H9 (cell line): ENCODE measurements around the gene GTF3C5. TPM values are rescaled to one million over a fixed set of nuclear protein-coding genes. Genes with fewer than 3 reads are reported as not detected.
A peak's percentile ranks its signal among the peaks of the same experiment; 100 is the strongest.

Source experiments
- DNase-seq: peaks from one replicate; pipeline ENCODE4 v3.0.0-alpha.2; 2017
- H2AFZ ChIP-seq: one replicate; pipeline ENCODE4 v1.6.1; 2013; ENCODE audit warnings: mild to moderate bottlenecking, low read length, control low read depth, moderate library complexity
- H2AK5ac ChIP-seq: 2 replicates; pipeline ENCODE4 v1.6.1; 2013; ENCODE audit warnings: low read length, control low read depth, mixed read lengths; ENCODE audit not compliant: insufficient read length
- H2BK120ac ChIP-seq: one replicate; pipeline ENCODE4 v1.6.1; 2013; ENCODE audit warnings: low read depth, mild to moderate bottlenecking, low read length, control low read depth, inconsistent platforms; ENCODE audit not compliant: poor library complexity, severe bottlenecking
- H2BK12ac ChIP-seq: 2 replicates; pipeline ENCODE4 v1.6.1; 2013; ENCODE audit warnings: low read length, control low read depth, mixed read lengths, low read depth; ENCODE audit not compliant: insufficient read length
- H2BK15ac ChIP-seq: 2 replicates; pipeline ENCODE4 v1.6.1; 2013; ENCODE audit warnings: low read depth, low read length, control low read depth
- H2BK20ac ChIP-seq: one replicate; pipeline ENCODE4 v1.6.1; 2013; ENCODE audit warnings: low read depth, mild to moderate bottlenecking, low read length, control low read depth, inconsistent platforms; ENCODE audit not compliant: poor library complexity, severe bottlenecking
- H2BK5ac ChIP-seq: 2 replicates; pipeline ENCODE4 v1.6.1; 2013; ENCODE audit warnings: low read length, control low read depth, mixed read lengths; ENCODE audit not compliant: insufficient read length
- H3K14ac ChIP-seq: 2 replicates; pipeline ENCODE4 v1.6.1; 2013; ENCODE audit warnings: low read length, control low read depth; ENCODE audit not compliant: insufficient read depth
- H3K18ac ChIP-seq: 2 replicates; pipeline ENCODE4 v1.6.1; 2013; ENCODE audit warnings: low read depth, mild to moderate bottlenecking, mixed read lengths, low read length, control low read depth; ENCODE audit not compliant: insufficient read length
- H3K23ac ChIP-seq: 2 replicates; pipeline ENCODE4 v1.6.1; 2013; ENCODE audit warnings: low read length, control low read depth, mixed read lengths, low read depth; ENCODE audit not compliant: insufficient read length
- H3K23me2 ChIP-seq: 2 replicates; pipeline ENCODE4 v1.6.1; 2013; ENCODE audit warnings: low read depth, mild to moderate bottlenecking, mixed read lengths, low read length, control low read depth; ENCODE audit not compliant: insufficient read length, poor library complexity, severe bottlenecking
- H3K27ac ChIP-seq: 2 replicates; pipeline ENCODE4 v1.5.1; 2013; ENCODE audit warnings: low read length, control low read depth, mixed read lengths, low read depth; ENCODE audit not compliant: insufficient read length
- H3K27me3 ChIP-seq: 2 replicates; pipeline ENCODE4 v1.6.1; 2013; ENCODE audit warnings: low read length, control low read depth, inconsistent platforms; ENCODE audit not compliant: insufficient read depth
- H3K4ac ChIP-seq: 2 replicates; pipeline ENCODE4 v1.6.1; 2013; ENCODE audit warnings: low read depth, mild to moderate bottlenecking, control low read depth, inconsistent platforms, low read length, moderate library complexity
- H3K4me1 ChIP-seq: 2 replicates; pipeline ENCODE4 v1.6.1; 2013; ENCODE audit warnings: low read length, control low read depth, inconsistent platforms; ENCODE audit not compliant: insufficient read depth
- H3K4me2 ChIP-seq: 2 replicates; pipeline ENCODE4 v1.6.1; 2013; ENCODE audit warnings: low read length, control low read depth, mixed read lengths; ENCODE audit not compliant: insufficient read length, insufficient read depth
- H3K56ac ChIP-seq: 2 replicates; pipeline ENCODE4 v1.6.1; 2013; ENCODE audit warnings: low read depth, mild to moderate bottlenecking, mixed read lengths, low read length, control low read depth; ENCODE audit not compliant: insufficient read length
- H3K79me1 ChIP-seq: 2 replicates; pipeline ENCODE4 v1.6.1; 2013; ENCODE audit warnings: low read depth, mild to moderate bottlenecking, moderate library complexity, low read length, control low read depth, inconsistent platforms; ENCODE audit not compliant: insufficient read depth, poor library complexity, severe bottlenecking
- H3K79me2 ChIP-seq: 2 replicates; pipeline ENCODE4 v1.6.1; 2013; ENCODE audit warnings: low read length, control low read depth, inconsistent platforms; ENCODE audit not compliant: insufficient read depth
- H3K9ac ChIP-seq: 2 replicates; pipeline ENCODE4 v1.6.1; 2013; ENCODE audit warnings: low read length, control low read depth, mixed read lengths; ENCODE audit not compliant: insufficient read length; ENCODE audit errors: extremely low read depth
- H3K9me3 ChIP-seq: one replicate; pipeline ENCODE4 v1.6.1; 2013; ENCODE audit warnings: low read depth, low read length, inconsistent platforms; ENCODE audit not compliant: control insufficient read depth
- H3T11ph ChIP-seq: one replicate; pipeline ENCODE4 v1.6.1; 2013; ENCODE audit warnings: mild to moderate bottlenecking, low read length, control low read depth, inconsistent platforms
- H4K20me1 ChIP-seq: one replicate; pipeline ENCODE4 v1.6.1; 2013; ENCODE audit not compliant: control insufficient read depth, insufficient read length, insufficient read depth
- H4K5ac ChIP-seq: 2 replicates; pipeline ENCODE4 v1.6.1; 2013; ENCODE audit warnings: low read depth, mild to moderate bottlenecking, mixed read lengths, low read length, control low read depth; ENCODE audit not compliant: insufficient read length
- H4K8ac ChIP-seq: replicated peaks from 2 replicates; pipeline ENCODE4 v1.6.1; 2013; ENCODE audit warnings: low read length, control low read depth, mixed read lengths, low read depth; ENCODE audit not compliant: insufficient read length
- H4K91ac ChIP-seq: 2 replicates; pipeline ENCODE4 v1.6.1; 2013; ENCODE audit warnings: low read depth, mild to moderate bottlenecking, moderate library complexity, mixed read lengths, low read length, control low read depth; ENCODE audit not compliant: insufficient read length
- H3K27ac Mint-ChIP-seq, 3 experiments: 2 replicates in 2 of 3; 3 replicates in 1 of 3; pipeline ENCODE4 v1.8.0; 2020 to 2021; ENCODE audit warnings: mixed read lengths in 3 of 3, mild to moderate bottlenecking in 1 of 3, moderate library complexity in 1 of 3
- H3K27me3 Mint-ChIP-seq: 2 replicates; pipeline ENCODE4 v1.8.0; 2021; ENCODE audit warnings: low read depth, mild to moderate bottlenecking, moderate library complexity, mixed read lengths
- H3K36me3 Mint-ChIP-seq, 3 experiments: 2 replicates in 2 of 3; 3 replicates in 1 of 3; pipeline ENCODE4 v1.8.0; 2020 to 2021; ENCODE audit warnings: low read depth in 3 of 3, mixed read lengths in 3 of 3; ENCODE audit not compliant: insufficient read depth in 1 of 3
- H3K4me1 Mint-ChIP-seq, 2 experiments: 2 replicates each; pipeline ENCODE4 v1.8.0; 2020; ENCODE audit warnings: mixed read lengths in 2 of 2
- H3K4me3 Mint-ChIP-seq, 2 experiments: 2 replicates in 1 of 2; 3 replicates in 1 of 2; pipeline ENCODE4 v1.8.0; 2020 to 2021; ENCODE audit warnings: mild to moderate bottlenecking in 2 of 2, mixed read lengths in 2 of 2, moderate library complexity in 1 of 2
- H3K9me3 Mint-ChIP-seq, 2 experiments: 2 replicates in 1 of 2; 3 replicates in 1 of 2; pipeline ENCODE4 v1.8.0; 2020; ENCODE audit warnings: mild to moderate bottlenecking in 2 of 2, mixed read lengths in 2 of 2, moderate library complexity in 1 of 2
- WGBS: extraction: QIAGEN DNeasy Blood & Tissue Kit; methylation state at CpG from one replicate; pipeline ENCODE4 v1.1.7; 2013; ENCODE audit warnings: missing lambda C conversion rate, low lambda C conversion rate, mixed read lengths; ENCODE audit not compliant: insufficient read length; ENCODE audit errors: extremely low coverage; 5-methylcytosine and 5-hydroxymethylcytosine counted together
- total RNA-seq: library from RNA; stranded (reverse); gene quantifications from 2 replicates; pipeline ENCODE4 v1.2.1, GENCODE V29; 2021
- TF ChIP-seq, protein P1 (sequence below): fragments of 200-600 bp; sonication (generic); conservative IDR thresholded peaks from 3 replicates; pipeline ENCODE4 v1.8.0; 2021; ENCODE audit warnings: antibody characterized with exemption, mild to moderate bottlenecking

Gene GTF3C5
- total RNA-seq, 1 experiment from 2014 or later = 88.9 TPM

DNA sequence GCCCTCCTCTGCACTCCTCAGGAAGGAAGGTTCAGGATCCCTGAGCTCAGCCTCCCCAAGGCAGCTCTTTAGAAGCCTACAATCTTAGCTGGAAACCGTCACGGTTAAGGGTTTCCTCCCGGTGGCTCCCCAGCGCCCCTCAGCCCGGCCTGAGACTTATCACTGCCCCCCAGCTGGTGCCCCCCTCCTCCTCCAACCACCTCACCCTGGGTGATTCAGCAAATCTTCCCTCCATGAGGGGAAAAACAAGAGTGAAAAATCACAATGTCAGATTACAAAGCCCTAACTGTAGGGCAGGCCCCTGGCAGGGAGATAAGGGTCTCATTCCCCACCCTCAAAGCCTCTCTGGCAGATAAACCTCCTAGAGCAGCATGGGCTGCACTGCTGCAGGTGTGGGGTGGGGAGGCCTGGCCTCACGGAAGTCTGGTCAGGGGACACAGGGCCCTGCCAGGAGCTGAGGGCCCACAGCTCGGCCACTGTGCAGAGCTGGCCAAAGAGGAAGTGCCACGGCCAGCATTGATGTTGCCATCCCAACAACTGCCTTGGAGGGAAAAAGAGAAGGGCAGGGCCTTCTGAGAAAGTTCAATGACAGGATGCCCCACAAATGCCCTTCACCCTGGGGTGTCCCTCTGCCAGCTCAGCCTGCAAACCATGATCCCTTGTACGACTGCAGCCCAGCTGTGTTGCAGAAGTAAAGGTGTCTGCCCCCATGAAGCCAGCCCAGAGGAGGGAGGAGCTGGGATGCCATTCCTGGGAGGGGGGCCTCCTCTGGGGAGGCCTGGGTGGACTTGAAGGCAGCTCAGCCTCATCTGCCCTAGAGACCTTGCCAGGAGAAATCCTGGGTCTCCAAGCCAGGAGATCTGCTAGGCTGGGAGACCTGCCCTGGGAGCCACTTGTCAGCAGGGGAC, 26.5 kb upstream of the GTF3C5 start:
- WGBS = no CpG with 5 or more reads among the region's 9 CpGs
- peaks cover 4% of the 10 kb centered on the region in 2 experiments; a peak in 4 of 5 replicates for H3K9me3 Mint-ChIP-seq
- H3K4me2 ChIP-seq = no peak overlapping the region
- H3K27me3 ChIP-seq = peaks cover 13% of the 10 kb centered on the region; the same call in 1 of the 2 replicates
- H3K9ac ChIP-seq = no peak overlapping the region
- H3K4ac ChIP-seq = no peak overlapping the region
- H3K18ac ChIP-seq = no peak overlapping the region
- no peak overlapping the region for H2BK12ac ChIP-seq
- no peak overlapping the region for H3K56ac ChIP-seq
- no peaks in the 10 kb centered on the region for H3K79me1 ChIP-seq
- peak overlapping the region in 1 of 2 experiments; percentile 48; a peak in 2 of 5 replicates for H3K4me3 Mint-ChIP-seq
- no peak overlapping the region for H2AFZ ChIP-seq
- no peak overlapping the region for H3K23ac ChIP-seq
- no peak overlapping the region for H4K5ac ChIP-seq
- no peak overlapping the region for H2AK5ac ChIP-seq
- H3T11ph ChIP-seq = no peak overlapping the region
- TF ChIP-seq, protein P1, sequence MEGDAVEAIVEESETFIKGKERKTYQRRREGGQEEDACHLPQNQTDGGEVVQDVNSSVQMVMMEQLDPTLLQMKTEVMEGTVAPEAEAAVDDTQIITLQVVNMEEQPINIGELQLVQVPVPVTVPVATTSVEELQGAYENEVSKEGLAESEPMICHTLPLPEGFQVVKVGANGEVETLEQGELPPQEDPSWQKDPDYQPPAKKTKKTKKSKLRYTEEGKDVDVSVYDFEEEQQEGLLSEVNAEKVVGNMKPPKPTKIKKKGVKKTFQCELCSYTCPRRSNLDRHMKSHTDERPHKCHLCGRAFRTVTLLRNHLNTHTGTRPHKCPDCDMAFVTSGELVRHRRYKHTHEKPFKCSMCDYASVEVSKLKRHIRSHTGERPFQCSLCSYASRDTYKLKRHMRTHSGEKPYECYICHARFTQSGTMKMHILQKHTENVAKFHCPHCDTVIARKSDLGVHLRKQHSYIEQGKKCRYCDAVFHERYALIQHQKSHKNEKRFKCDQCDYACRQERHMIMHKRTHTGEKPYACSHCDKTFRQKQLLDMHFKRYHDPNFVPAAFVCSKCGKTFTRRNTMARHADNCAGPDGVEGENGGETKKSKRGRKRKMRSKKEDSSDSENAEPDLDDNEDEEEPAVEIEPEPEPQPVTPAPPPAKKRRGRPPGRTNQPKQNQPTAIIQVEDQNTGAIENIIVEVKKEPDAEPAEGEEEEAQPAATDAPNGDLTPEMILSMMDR = no peak
- H2BK20ac ChIP-seq = no peak overlapping the region
- no peak overlapping the region for H3K27ac ChIP-seq
- H2BK15ac ChIP-seq = no peak overlapping the region
- no peak overlapping the region for H2BK120ac ChIP-seq
- H2BK5ac ChIP-seq = no peak overlapping the region
- peaks cover 36 to 45% of the 10 kb centered on the region in 2 experiments for H3K4me1 Mint-ChIP-seq
- no peak overlapping the region for H4K8ac ChIP-seq
- peaks cover 100% of the 10 kb centered on the region for H3K27me3 Mint-ChIP-seq
- H3K27ac Mint-ChIP-seq = peak overlapping the region in 1 of 3 experiments; percentile 59; a peak in 1 of 7 replicates
- no peaks in the 10 kb centered on the region for H3K23me2 ChIP-seq
- no peaks in the 10 kb centered on the region for H3K79me2 ChIP-seq
- no peak overlapping the region for H3K14ac ChIP-seq
- H3K36me3 Mint-ChIP-seq = no peaks in the 10 kb centered on the region; a peak in 1 of 7 replicates
- H3K4me1 ChIP-seq = peaks cover 3% of the 10 kb centered on the region; the same call in 1 of the 2 replicates
- H4K91ac ChIP-seq = no peak overlapping the region
- H3K9me3 ChIP-seq = no peaks in the 10 kb centered on the region
- no peak for DNase-seq
- H4K20me1 ChIP-seq = no peaks in the 10 kb centered on the region
